H9 (cell line): ENCODE data around the gene RMI2. TPM values are rescaled to one million over a fixed set of nuclear protein-coding genes. Genes with fewer than 3 reads are reported as not detected.
A peak's percentile ranks its signal among the peaks of the same experiment; 100 is the strongest.

Experiments used
- DNase-seq: peaks from one replicate; pipeline ENCODE4 v3.0.0-alpha.2; 2017
- H2AFZ ChIP-seq: one replicate; pipeline ENCODE4 v1.6.1; 2013; ENCODE audit warnings: mild to moderate bottlenecking, low read length, control low read depth, moderate library complexity
- H2AK5ac ChIP-seq: 2 replicates; pipeline ENCODE4 v1.6.1; 2013; ENCODE audit warnings: low read length, control low read depth, mixed read lengths; ENCODE audit not compliant: insufficient read length
- H2BK120ac ChIP-seq: one replicate; pipeline ENCODE4 v1.6.1; 2013; ENCODE audit warnings: low read depth, mild to moderate bottlenecking, low read length, control low read depth, inconsistent platforms; ENCODE audit not compliant: poor library complexity, severe bottlenecking
- H2BK12ac ChIP-seq: 2 replicates; pipeline ENCODE4 v1.6.1; 2013; ENCODE audit warnings: low read length, control low read depth, mixed read lengths, low read depth; ENCODE audit not compliant: insufficient read length
- H2BK15ac ChIP-seq: 2 replicates; pipeline ENCODE4 v1.6.1; 2013; ENCODE audit warnings: low read depth, low read length, control low read depth
- H2BK20ac ChIP-seq: one replicate; pipeline ENCODE4 v1.6.1; 2013; ENCODE audit warnings: low read depth, mild to moderate bottlenecking, low read length, control low read depth, inconsistent platforms; ENCODE audit not compliant: poor library complexity, severe bottlenecking
- H2BK5ac ChIP-seq: 2 replicates; pipeline ENCODE4 v1.6.1; 2013; ENCODE audit warnings: low read length, control low read depth, mixed read lengths; ENCODE audit not compliant: insufficient read length
- H3K14ac ChIP-seq: 2 replicates; pipeline ENCODE4 v1.6.1; 2013; ENCODE audit warnings: low read length, control low read depth; ENCODE audit not compliant: insufficient read depth
- H3K18ac ChIP-seq: 2 replicates; pipeline ENCODE4 v1.6.1; 2013; ENCODE audit warnings: low read depth, mild to moderate bottlenecking, mixed read lengths, low read length, control low read depth; ENCODE audit not compliant: insufficient read length
- H3K23ac ChIP-seq: 2 replicates; pipeline ENCODE4 v1.6.1; 2013; ENCODE audit warnings: low read length, control low read depth, mixed read lengths, low read depth; ENCODE audit not compliant: insufficient read length
- H3K23me2 ChIP-seq: 2 replicates; pipeline ENCODE4 v1.6.1; 2013; ENCODE audit warnings: low read depth, mild to moderate bottlenecking, mixed read lengths, low read length, control low read depth; ENCODE audit not compliant: insufficient read length, poor library complexity, severe bottlenecking
- H3K27ac ChIP-seq: 2 replicates; pipeline ENCODE4 v1.5.1; 2013; ENCODE audit warnings: low read length, control low read depth, mixed read lengths, low read depth; ENCODE audit not compliant: insufficient read length
- H3K27me3 ChIP-seq: 2 replicates; pipeline ENCODE4 v1.6.1; 2013; ENCODE audit warnings: low read length, control low read depth, inconsistent platforms; ENCODE audit not compliant: insufficient read depth
- H3K4ac ChIP-seq: 2 replicates; pipeline ENCODE4 v1.6.1; 2013; ENCODE audit warnings: low read depth, mild to moderate bottlenecking, control low read depth, inconsistent platforms, low read length, moderate library complexity
- H3K4me1 ChIP-seq: 2 replicates; pipeline ENCODE4 v1.6.1; 2013; ENCODE audit warnings: low read length, control low read depth, inconsistent platforms; ENCODE audit not compliant: insufficient read depth
- H3K4me2 ChIP-seq: 2 replicates; pipeline ENCODE4 v1.6.1; 2013; ENCODE audit warnings: low read length, control low read depth, mixed read lengths; ENCODE audit not compliant: insufficient read length, insufficient read depth
- H3K56ac ChIP-seq: 2 replicates; pipeline ENCODE4 v1.6.1; 2013; ENCODE audit warnings: low read depth, mild to moderate bottlenecking, mixed read lengths, low read length, control low read depth; ENCODE audit not compliant: insufficient read length
- H3K79me1 ChIP-seq: 2 replicates; pipeline ENCODE4 v1.6.1; 2013; ENCODE audit warnings: low read depth, mild to moderate bottlenecking, moderate library complexity, low read length, control low read depth, inconsistent platforms; ENCODE audit not compliant: insufficient read depth, poor library complexity, severe bottlenecking
- H3K79me2 ChIP-seq: 2 replicates; pipeline ENCODE4 v1.6.1; 2013; ENCODE audit warnings: low read length, control low read depth, inconsistent platforms; ENCODE audit not compliant: insufficient read depth
- H3K9ac ChIP-seq: 2 replicates; pipeline ENCODE4 v1.6.1; 2013; ENCODE audit warnings: low read length, control low read depth, mixed read lengths; ENCODE audit not compliant: insufficient read length; ENCODE audit errors: extremely low read depth
- H3K9me3 ChIP-seq: one replicate; pipeline ENCODE4 v1.6.1; 2013; ENCODE audit warnings: low read depth, low read length, inconsistent platforms; ENCODE audit not compliant: control insufficient read depth
- H3T11ph ChIP-seq: one replicate; pipeline ENCODE4 v1.6.1; 2013; ENCODE audit warnings: mild to moderate bottlenecking, low read length, control low read depth, inconsistent platforms
- H4K20me1 ChIP-seq: one replicate; pipeline ENCODE4 v1.6.1; 2013; ENCODE audit not compliant: control insufficient read depth, insufficient read length, insufficient read depth
- H4K5ac ChIP-seq: 2 replicates; pipeline ENCODE4 v1.6.1; 2013; ENCODE audit warnings: low read depth, mild to moderate bottlenecking, mixed read lengths, low read length, control low read depth; ENCODE audit not compliant: insufficient read length
- H4K8ac ChIP-seq: replicated peaks from 2 replicates; pipeline ENCODE4 v1.6.1; 2013; ENCODE audit warnings: low read length, control low read depth, mixed read lengths, low read depth; ENCODE audit not compliant: insufficient read length
- H4K91ac ChIP-seq: 2 replicates; pipeline ENCODE4 v1.6.1; 2013; ENCODE audit warnings: low read depth, mild to moderate bottlenecking, moderate library complexity, mixed read lengths, low read length, control low read depth; ENCODE audit not compliant: insufficient read length
- H3K27ac Mint-ChIP-seq, 3 experiments: 2 replicates in 2 of 3; 3 replicates in 1 of 3; pipeline ENCODE4 v1.8.0; 2020 to 2021; ENCODE audit warnings: mixed read lengths in 3 of 3, mild to moderate bottlenecking in 1 of 3, moderate library complexity in 1 of 3
- H3K27me3 Mint-ChIP-seq: 2 replicates; pipeline ENCODE4 v1.8.0; 2021; ENCODE audit warnings: low read depth, mild to moderate bottlenecking, moderate library complexity, mixed read lengths
- H3K36me3 Mint-ChIP-seq, 3 experiments: 2 replicates in 2 of 3; 3 replicates in 1 of 3; pipeline ENCODE4 v1.8.0; 2020 to 2021; ENCODE audit warnings: low read depth in 3 of 3, mixed read lengths in 3 of 3; ENCODE audit not compliant: insufficient read depth in 1 of 3
- H3K4me1 Mint-ChIP-seq, 2 experiments: 2 replicates each; pipeline ENCODE4 v1.8.0; 2020; ENCODE audit warnings: mixed read lengths in 2 of 2
- H3K4me3 Mint-ChIP-seq, 2 experiments: 2 replicates in 1 of 2; 3 replicates in 1 of 2; pipeline ENCODE4 v1.8.0; 2020 to 2021; ENCODE audit warnings: mild to moderate bottlenecking in 2 of 2, mixed read lengths in 2 of 2, moderate library complexity in 1 of 2
- H3K9me3 Mint-ChIP-seq, 2 experiments: 2 replicates in 1 of 2; 3 replicates in 1 of 2; pipeline ENCODE4 v1.8.0; 2020; ENCODE audit warnings: mild to moderate bottlenecking in 2 of 2, mixed read lengths in 2 of 2, moderate library complexity in 1 of 2
- CTCF ChIP-seq: fragments of 200-600 bp; sonication (generic); conservative IDR thresholded peaks from 3 replicates; pipeline ENCODE4 v1.8.0; 2021; ENCODE audit warnings: antibody characterized with exemption, mild to moderate bottlenecking
- WGBS: extraction: QIAGEN DNeasy Blood & Tissue Kit; methylation state at CpG from one replicate; pipeline ENCODE4 v1.1.7; 2013; ENCODE audit warnings: missing lambda C conversion rate, low lambda C conversion rate, mixed read lengths; ENCODE audit not compliant: insufficient read length; ENCODE audit errors: extremely low coverage; 5-methylcytosine and 5-hydroxymethylcytosine counted together
- long read RNA-seq: library from polyadenylated mRNA; unstranded; transcript quantifications from one replicate; pipeline ENCODE4 v2.0.0, GENCODE V29; 2020
- total RNA-seq: library from RNA; stranded (reverse); gene quantifications from 2 replicates; pipeline ENCODE4 v1.2.1, GENCODE V29; 2021

Gene RMI2
- total RNA-seq, result 55.7 and 57.6 TPM in 2 replicates
- long read RNA-seq, transcript RMI2-205 (2 exons, 818 nt), result major isoform, 8 of 18 reads
- long read RNA-seq, partial matches to known transcripts, result 3 of 18 reads
- long read RNA-seq, other reads (novel, unspliced or antisense), result 3 of 18 reads

GRCh38 chr16:11345040-11345862 is at the start of gene RMI2:
TSS of gene RMI2 (plus strand) at chr16:11345459. CDS start at chr16:11345472, 13 bp downstream.
- H3K14ac ChIP-seq, result peak within 1 kb of the TSS; percentile 88
- H3K4me3 Mint-ChIP-seq, result peak within 1 kb of the TSS; percentile 83 to 90
- no peaks in the 10 kb centered on the region for H3K9me3 Mint-ChIP-seq
- H3K9ac ChIP-seq, result peak within 1 kb of the TSS; percentile 96
- H3K4me1 ChIP-seq, result peaks cover 10% of the 10 kb centered on the region; the same call in 1 of the 2 replicates
- H2BK5ac ChIP-seq, result no peak within 1 kb of the TSS
- H4K5ac ChIP-seq, result no peak within 1 kb of the TSS
- H3K4me1 Mint-ChIP-seq, result peaks cover 51 to 61% of the 10 kb centered on the region in 2 experiments
- H3K18ac ChIP-seq, result peak within 1 kb of the TSS; percentile 58
- DNase-seq, result peak; percentile 96
- peak within 1 kb of the TSS; percentile 43 for H2AFZ ChIP-seq
- no peak within 1 kb of the TSS for H2BK120ac ChIP-seq
- H3T11ph ChIP-seq, result no peak within 1 kb of the TSS
- H3K27me3 Mint-ChIP-seq, result no peaks in the 10 kb centered on the region
- H3K9me3 ChIP-seq, result no peaks in the 10 kb centered on the region
- no peak within 1 kb of the TSS for H4K8ac ChIP-seq
- H4K91ac ChIP-seq, result no peak within 1 kb of the TSS
- H4K20me1 ChIP-seq, result peaks cover 9% of the 10 kb centered on the region
- H3K23ac ChIP-seq, result no peak within 1 kb of the TSS
- H3K36me3 Mint-ChIP-seq, result peaks cover 7 to 11% (median 10%) of the 10 kb centered on the region in 3 experiments; a peak in 5 of 7 replicates
- peak within 1 kb of the TSS; percentile 94 for H3K4me2 ChIP-seq
- peaks cover 3% of the 10 kb centered on the region for H3K79me1 ChIP-seq
- no CpG with 5 or more reads among the region's 82 CpGs for WGBS
- no peak within 1 kb of the TSS for H2BK12ac ChIP-seq
- no peak within 1 kb of the TSS for H2BK20ac ChIP-seq
- H3K27ac ChIP-seq, result no peak within 1 kb of the TSS
- TF ChIP-seq CTCF, result no peak
- H2BK15ac ChIP-seq, result no peak within 1 kb of the TSS
- no peak within 1 kb of the TSS for H3K4ac ChIP-seq
- no peak within 1 kb of the TSS for H3K56ac ChIP-seq
- H3K27ac Mint-ChIP-seq, result peak within 1 kb of the TSS; percentile 80 to 97 (median 85); a peak in 5 of 7 replicates
- H3K23me2 ChIP-seq, result peaks cover 3% of the 10 kb centered on the region
- peaks cover 18% of the 10 kb centered on the region; the same call in 1 of the 2 replicates for H3K79me2 ChIP-seq
- no peak within 1 kb of the TSS for H2AK5ac ChIP-seq
- no peaks in the 10 kb centered on the region for H3K27me3 ChIP-seq
